HG03159 (cell line): ENCODE results near the gene SELENOS.
A peak's percentile ranks its signal among the peaks of the same experiment; 100 is the strongest.

Source experiments
- ATAC-seq: cut with Tn5 transposase; IDR thresholded peaks from one replicate; pipeline ENCODE4 v1.9.1; 2021; ENCODE audit warnings: mild to moderate bottlenecking, moderate library complexity; ENCODE audit not compliant: unreplicated experiment

SELENOS gene, protein sequence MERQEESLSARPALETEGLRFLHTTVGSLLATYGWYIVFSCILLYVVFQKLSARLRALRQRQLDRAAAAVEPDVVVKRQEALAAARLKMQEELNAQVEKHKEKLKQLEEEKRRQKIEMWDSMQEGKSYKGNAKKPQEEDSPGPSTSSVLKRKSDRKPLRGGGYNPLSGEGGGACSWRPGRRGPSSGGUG

GRCh38 chr15:101277038-101277822 lies at the start of gene SELENOS:
Gene SELENOS (minus strand): TSS chr15:101277485. CDS start chr15:101277417, 68 bp downstream.
- peak; percentile 91 for ATAC-seq

DNA sequence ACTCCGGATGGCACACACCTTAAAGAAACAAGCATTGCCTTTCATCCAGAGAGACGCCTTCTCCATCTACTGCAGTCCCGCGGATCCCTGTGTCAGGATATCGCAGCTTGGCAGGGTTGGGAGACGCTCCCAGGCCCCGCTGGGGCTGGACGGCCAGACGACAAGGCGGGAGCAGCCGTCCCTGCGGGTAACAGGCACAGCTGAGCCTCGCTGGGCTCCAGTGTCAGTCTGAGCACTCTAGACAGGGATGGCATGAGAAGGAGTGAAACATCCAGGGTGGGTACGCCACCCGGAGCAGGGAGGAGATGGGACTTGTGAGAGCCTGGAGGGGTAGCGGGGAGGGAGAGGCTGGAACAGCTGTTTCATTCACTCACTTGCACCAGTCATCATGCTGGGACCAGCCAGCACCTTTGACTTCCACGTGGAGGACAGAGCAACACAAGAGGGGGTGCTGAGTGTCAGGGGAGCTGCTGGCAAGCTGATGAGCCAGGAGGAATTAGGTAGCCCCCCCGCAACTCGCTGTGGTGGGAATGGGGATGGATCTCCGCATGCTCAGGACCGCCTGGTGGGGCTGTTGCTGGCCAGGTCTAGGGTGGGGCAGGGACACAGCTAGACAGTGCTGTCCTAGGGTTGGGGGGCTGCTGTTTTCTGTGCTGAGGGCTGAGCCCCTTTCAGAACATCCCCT lies 49.3 kb upstream of the SELENOS start:
- ATAC-seq = no peak

- no peak for ATAC-seq
These were observed 48.7 kb upstream of the SELENOS start for GRCh38 chr15:101326026-101326315.

DNA sequence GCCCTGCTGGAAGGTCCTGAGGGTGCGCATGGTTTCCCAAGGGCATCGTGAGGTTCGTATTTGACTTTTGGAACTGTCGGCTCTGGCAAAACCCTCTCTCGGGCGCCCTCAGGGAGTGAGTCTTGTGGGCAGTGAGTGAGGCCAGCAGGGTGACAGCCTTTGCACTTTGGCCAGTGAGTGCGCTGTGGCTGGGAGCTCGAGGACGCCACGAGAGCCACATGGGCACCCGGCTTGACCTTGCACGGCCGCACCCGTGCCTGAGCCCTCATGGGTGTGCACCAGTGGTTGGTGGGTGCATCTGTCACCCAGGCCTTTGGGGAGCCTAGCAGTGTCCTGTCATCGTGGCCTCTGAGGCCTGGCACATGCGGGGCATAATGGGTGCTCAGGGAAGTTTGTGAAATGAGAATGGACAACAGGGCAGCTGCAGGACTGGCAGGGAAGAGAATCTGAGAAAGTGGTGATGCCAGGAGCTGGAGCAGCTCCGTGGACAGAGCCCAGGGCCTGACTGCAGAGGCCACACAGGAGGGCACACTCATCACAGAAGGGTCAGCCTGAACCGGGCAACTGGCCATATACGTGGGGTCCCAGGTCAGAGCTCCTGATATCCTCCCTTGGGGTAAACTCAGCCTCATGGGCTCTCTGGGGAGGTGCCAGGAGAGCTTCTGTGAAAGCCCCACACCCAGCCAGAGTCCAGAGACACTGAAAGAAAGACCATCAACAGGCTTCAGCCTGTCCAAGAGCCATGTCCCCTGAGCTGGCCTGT lies 48.2 kb upstream of the SELENOS start:
- no peak for ATAC-seq

DNA sequence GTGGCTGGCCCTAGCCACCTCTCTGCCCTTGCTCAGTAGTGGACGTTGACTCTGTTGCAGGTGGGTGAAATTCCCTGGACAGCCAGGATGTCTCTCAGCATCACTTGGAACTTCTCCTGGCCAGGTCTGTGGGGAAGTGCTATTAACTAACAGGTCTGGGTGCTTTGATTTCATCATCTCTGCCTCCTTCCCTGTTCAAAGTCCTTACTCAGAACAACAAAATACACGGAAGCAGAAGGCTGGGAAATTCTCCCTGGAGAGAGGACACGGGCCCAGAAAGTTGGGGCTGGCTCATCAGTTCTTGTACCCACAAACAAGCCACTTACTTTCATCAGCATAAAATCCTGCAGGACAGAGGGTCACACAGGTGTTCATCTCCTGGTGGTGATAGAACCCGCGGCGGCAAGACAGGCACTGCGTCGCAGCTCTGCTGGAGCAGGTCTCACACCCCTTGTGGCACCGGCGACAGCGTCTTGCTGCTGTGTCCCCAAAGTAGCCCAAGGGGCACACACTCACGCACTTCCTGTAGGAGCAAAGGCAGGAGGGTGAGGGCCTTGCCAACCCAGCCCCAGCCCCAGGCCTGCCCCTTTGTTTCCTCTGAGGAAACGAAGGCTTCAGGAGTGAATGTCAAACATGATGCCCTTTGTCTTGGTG lies 47.4 kb upstream of the SELENOS start:
- no peak for ATAC-seq

- ATAC-seq = no peak
These were observed 46.7 kb upstream of the SELENOS start for GRCh38 chr15:101323793-101324523.

- no peak for ATAC-seq
These were observed 45.7 kb upstream of the SELENOS start for GRCh38 chr15:101322854-101323477.

GRCh38 chr15:101322016-101322695 lies 44.9 kb upstream of the SELENOS start:
- no peak for ATAC-seq

DNA sequence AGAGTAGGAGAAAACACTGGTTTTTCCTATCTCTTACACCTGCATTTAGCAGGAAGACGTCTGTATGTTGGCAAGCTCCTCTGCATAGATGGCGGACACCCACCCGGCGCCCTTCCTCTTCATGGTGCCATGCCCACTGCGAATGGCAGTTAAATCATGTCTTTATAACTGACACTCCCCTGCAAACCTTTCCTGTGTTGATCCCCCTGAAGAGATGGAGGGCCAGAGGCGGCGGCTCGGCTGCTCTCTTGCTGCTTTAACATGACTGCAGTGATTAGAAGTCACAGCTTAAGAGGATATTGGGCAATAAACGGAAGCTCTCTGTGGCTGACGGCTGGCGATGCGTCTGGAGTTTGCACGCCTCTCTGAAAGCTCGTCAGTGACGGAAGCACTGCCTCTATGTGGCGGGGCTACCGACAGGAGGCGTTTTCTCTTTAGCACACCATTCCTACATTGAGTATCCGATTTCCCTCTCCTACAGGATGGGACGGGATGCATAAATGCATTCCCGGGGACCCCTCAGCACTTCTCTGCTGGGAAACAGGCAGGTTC lies 43.3 kb upstream of the SELENOS start:
- no peak for ATAC-seq

DNA sequence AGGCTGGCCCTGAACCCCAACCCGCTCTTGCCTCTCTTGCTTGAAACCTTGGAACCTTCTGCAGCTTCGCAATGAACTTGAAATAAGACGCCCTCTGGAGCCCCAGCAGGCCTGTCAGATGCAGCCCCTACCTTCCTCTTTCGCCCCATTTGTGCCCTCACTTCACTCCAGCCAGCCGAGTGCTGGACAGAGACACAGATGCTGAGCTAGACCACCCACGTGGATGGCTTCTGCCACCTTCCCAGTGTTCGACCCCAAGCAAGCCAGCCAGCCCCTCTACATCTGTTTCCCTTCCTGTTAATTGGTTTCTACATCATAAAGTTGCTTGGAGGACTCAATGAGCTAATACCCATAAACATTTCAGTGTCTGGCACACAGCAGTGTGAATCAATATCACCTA lies 41.6 kb upstream of the SELENOS start:
- ATAC-seq = no peak

DNA sequence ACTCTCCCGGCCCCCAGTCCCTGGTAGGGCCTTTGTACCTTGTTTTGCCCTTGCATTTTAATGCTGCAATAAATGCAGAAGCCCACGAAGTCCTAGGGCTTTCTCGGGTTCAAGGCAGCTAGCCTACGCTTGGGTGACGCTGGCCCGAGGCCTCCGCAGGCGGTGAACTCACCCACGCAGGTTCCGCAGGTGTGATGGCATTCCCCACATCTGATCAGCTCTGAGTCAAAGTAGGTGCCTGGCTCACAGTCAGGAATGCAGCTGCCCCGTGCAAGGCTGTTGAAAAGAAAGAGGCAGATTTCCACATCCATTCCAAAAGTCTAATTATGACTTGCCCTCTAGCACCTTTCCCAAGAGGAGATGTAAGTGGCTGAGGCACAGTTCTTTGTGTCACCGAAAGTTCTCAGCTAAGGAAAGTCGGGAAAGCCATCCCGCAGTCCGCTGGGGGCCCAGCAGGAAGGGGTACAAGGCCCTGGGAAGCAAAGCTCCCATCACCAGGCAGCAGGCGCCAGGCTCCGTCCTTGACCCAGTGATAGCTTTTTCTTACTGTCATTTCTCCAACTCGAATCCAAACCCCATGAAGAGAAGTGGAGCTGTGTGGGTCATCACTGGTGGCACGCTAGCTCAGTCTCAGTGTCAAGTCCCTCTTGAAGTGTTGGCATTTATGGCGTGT lies 41.0 kb upstream of the SELENOS start:
- no peak for ATAC-seq

GRCh38 chr15:101317336-101317872 lies 40.1 kb upstream of the SELENOS start:
- no peak for ATAC-seq

DNA sequence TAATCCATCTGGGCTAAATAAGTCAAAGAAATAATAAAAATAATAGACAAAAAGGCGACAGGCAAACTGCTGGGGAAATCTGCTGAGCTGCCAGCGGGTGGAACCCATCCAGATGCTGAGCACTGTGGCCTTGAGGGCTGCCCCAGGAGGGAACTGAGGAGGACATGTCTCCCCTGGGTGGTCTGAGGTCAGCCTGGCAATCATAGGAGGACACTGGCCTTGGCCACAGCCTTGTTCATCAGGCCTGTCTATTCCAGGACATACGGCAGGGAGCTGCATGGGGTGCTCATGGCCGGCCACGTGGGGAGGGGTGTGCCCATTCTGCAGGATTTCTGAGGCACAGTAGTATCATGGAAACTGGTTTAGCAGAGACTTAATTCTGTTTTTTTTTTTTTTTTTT lies 39.2 kb upstream of the SELENOS start:
- no peak for ATAC-seq

DNA sequence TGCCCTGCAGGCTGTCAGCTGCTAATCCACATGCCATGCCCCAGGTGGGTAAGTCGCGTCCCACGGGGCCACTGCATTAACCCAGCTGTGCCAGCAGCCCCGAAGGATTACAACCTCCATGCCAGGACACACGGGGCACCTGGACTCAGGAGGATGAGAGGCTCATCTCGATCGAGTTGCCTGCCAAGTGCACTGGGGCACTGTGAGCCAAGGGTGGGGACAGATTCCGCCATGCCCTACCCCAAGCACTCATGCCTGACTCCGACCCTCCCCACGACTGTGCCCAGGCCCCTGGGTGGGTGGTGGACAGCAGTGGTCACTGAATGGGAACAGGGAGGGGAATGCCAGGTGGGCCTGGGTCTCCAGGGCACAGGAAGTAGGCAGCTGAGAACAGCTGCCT lies 38.5 kb upstream of the SELENOS start:
- no peak for ATAC-seq

DNA sequence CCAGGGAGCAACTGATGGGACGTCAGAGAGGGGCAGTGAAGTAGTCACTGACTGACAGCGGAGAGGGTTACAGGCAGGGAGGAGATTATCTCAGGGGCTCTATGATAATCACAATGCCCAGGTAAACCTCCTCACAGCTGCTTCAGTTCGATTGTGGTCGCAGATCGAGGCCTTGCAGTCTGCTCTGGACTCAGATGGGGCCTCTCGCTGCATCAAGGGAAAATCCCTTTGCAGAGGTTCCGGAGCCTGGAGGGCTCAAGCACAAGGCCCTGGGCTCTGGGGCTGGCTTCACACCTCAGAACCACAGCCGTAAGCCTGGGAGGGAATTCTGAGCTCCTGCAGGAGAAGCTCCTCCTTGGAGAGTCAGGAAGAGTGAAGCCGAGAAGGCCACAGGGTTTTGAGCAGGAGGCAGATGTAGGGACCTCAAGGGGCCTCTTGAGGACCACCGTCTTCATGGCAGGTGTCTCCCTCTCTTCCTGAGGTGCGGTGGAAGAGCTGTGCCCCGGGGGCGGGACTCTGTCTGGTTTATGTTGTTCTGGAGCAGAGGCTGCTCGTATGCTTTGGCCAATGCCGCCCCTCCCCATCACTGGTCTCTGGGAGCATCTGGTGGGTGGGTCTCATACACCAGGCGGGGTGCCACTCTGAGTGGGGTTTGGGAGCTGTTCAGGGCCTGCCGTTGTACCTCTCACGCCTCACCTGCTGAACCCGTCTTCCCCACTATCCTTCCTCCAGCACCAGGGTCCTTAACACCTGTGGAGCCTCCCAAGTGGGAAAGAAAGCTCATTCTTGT lies 37.2 kb upstream of the SELENOS start:
- no peak for ATAC-seq

- ATAC-seq = no peak
These were observed 35.9 kb upstream of the SELENOS start for GRCh38 chr15:101313041-101313761.

DNA sequence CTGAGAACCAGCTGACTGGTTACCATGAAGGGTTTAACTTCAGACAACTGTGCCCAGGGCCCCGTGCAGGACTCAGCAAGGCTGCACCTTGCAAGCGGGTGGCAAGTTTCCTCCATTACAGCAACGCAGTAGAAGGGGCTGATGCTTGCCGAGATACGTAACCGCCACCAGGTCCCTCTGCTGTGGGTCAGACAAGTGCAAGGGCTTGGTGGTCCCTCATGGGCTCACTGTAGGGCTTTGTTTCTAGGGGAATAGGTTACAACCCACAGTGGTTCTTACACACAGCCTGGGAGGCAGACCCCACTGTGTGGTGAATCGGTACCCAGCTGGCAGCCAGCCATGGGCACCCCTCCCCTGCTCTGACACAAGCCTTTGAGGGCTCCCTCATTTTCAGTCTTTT lies 33.2 kb upstream of the SELENOS start:
- ATAC-seq = no peak
